GM12865 (cell line): ENCODE results near the gene COPZ1.

Experiments used
- DNase-seq: peaks from one replicate; pipeline ENCODE4 v3.0.0; 2010; ENCODE audit warnings: low read depth
- H3K4me3 ChIP-seq: 2 replicates; pipeline ENCODE4 v1.5.1; 2011; ENCODE audit warnings: mild to moderate bottlenecking, low read depth, low read length, control low read depth
- TF ChIP-seq, protein P1 (sequence below): IDR thresholded peaks from 2 replicates; pipeline ENCODE4 v1.5.1; 2011; ENCODE audit warnings: low read length, control low read depth, low read depth, inconsistent platforms; ENCODE audit not compliant: insufficient read depth; ENCODE audit errors: missing control alignments

Gene COPZ1

DNA sequence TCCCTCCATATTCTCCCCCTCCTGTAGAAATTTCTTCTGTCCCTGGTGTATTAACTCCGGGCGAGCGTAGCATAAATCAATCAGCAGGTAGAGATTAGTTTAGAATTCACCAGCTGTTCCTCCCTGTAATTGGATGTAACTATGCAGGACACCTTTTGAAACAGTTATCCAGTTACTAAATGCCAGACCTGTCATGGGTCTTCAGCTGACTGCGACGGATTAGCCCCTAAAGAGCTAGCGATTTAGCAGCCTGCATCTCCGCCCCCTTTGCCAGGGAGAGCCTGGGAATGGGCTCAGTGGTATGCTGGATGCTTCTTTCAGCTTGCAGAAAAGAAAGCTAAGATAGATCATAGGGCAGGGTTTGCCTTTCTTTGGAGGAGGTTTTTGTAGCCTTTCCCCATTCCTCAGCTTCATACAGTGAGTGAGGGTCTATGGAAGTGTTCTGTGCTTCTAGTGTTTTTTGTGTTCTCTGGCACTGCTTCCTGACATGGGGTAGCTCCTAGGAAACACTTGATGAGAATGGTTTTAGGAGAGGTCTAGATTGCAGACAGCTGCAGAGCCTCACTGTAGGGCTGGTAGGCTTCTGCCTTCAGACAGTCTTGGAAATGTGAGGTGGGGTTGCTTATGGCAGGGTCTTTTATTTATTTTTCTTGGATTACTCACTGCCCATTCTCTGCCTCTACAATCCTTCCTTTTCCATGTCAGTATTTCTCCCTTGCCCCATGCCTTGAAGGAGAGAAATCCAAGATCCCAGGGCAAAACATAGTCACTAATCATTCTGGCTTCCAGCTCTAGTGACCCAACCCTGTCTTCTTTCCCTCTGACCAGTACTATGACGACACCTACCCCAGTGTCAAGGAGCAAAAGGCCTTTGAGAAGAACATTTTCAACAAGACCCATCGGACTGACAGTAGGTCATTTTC is 16.7 kb downstream of the COPZ1 start:
- H3K4me3 ChIP-seq: no peak overlapping the region
- no peak for DNase-seq
- TF ChIP-seq, protein P1, sequence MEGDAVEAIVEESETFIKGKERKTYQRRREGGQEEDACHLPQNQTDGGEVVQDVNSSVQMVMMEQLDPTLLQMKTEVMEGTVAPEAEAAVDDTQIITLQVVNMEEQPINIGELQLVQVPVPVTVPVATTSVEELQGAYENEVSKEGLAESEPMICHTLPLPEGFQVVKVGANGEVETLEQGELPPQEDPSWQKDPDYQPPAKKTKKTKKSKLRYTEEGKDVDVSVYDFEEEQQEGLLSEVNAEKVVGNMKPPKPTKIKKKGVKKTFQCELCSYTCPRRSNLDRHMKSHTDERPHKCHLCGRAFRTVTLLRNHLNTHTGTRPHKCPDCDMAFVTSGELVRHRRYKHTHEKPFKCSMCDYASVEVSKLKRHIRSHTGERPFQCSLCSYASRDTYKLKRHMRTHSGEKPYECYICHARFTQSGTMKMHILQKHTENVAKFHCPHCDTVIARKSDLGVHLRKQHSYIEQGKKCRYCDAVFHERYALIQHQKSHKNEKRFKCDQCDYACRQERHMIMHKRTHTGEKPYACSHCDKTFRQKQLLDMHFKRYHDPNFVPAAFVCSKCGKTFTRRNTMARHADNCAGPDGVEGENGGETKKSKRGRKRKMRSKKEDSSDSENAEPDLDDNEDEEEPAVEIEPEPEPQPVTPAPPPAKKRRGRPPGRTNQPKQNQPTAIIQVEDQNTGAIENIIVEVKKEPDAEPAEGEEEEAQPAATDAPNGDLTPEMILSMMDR: no peak

DNA sequence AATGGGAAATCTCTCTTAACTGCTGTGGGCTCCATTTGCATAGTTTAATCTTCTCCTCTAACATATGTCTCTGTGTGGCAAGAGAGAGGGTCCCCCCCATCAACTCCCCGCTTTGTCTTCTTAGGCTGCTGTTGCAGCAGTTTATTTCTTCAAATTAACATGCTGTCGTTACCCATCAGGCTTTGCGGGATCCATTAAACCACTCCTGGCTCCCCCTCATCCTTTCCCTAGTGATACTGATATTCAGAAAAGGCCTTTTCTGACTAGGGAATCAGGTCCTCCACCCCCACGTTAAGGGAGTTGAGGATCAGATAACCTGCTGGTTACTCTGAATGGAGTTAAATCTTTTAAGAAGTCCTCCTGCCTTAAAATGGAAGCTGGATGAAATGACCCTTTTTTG is 24.1 kb downstream of the COPZ1 start:
- DNase-seq: no peak
- no peak overlapping the region for H3K4me3 ChIP-seq
- TF ChIP-seq, protein P1: no peak

DNA sequence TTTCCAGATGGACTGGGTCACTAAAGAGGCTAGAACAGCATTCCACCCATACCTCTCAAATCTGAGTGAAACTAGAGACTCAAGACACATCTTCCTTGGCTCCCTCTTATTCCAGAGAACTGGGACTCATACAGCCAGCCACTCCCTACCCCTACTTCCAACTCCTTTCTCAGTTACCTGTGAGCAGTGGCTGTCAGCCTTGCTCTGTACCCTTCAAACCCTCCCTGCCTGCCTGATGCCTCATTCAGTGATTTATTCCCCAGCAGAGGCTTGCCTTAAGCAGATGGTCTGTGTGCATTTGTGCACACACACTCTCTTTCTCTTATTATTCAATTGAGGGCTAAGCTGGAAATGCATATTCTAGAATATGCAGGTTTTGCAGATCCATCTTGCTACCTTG is 24.7 kb downstream of the COPZ1 start:
- no peak overlapping the region for H3K4me3 ChIP-seq
- TF ChIP-seq, protein P1: no peak
- DNase-seq: no peak

DNA sequence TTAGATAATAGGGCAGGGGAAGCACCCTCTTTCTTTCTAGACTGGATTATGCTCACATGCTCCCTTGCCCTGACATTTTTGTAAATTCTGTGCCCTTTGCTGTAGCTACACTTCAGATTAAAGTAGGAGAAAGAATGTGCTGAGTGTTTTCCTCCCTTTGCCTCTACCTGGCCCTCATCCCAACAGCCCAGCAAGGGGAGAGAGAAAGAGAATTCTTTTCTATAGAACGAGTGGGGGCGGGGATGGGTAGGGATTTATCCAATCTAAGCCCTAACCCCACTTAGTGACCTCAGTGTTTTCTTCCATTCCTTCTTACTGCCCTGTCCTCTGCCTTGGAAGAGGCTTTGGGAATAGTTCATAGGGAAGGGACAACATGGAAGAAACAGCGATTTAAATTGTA is 25.8 kb downstream of the COPZ1 start:
- TF ChIP-seq, protein P1: no peak

DNA sequence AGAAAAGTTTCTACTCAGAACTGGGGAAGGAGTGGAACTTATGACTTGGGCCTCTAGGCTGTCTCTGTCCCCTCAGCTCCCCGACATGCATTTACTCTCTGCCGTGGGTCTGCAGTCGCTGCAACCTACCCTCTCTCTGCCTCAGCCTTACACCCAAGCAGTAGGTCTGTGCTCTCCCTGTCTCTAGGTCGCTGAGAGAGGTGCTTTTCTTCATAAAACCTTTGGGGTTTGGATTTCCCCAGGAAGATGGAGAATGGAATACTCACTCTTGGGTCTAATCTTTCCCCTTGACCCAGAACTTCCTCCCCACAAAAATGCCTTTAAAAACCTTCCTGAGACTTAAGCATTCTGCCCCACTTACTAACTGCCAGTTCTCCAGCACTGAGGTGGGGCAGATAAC is 26.4 kb downstream of the COPZ1 start:
- no peak overlapping the region for H3K4me3 ChIP-seq
- TF ChIP-seq, protein P1: no peak
- DNase-seq: no peak

More for the DNA sequence above, 25.8 kb downstream of the COPZ1 start:
- no peak overlapping the region for H3K4me3 ChIP-seq
- no peak for DNase-seq

DNA sequence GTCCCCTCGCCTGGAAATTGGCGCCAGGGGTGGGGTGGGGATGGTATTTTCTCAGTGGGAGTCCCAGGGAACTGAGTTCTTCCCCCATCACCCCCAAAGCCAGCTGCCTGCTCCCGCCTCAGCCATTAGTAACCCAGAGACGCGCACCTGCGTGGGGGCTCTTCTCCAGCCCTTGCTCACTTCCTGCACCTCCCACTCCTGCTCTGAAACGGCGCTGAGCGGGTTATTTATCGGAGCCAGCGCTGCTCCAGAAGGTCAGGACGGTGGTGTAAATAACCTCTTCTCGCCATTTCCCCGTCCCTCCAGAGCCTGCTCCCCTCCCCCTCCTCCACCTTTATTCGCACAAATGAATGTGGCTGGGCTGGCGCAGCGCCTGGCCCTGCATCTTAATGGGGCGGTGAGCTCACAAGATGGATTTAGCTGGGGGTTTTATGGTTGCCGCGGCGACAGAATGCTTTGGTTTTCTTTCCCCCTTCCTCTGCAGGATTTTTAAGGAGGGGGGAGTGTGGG is 27.1 kb downstream of the COPZ1 start:
- no peak overlapping the region for H3K4me3 ChIP-seq
- DNase-seq: no peak
- TF ChIP-seq, protein P1: no peak
